BLaER1 treated with 17β-estradiol and CSF1 and Interleukin-3, amounts not matched to agents 10 nM and 100 nM (cell line): Measurements from ENCODE around the gene C19orf47.

Experiments used
- H3K27ac ChIP-seq, 11 experiments: shearing (Covaris generic); formaldehyde crosslinking; 2 replicates each; pipeline ENCODE4 v1.8.1; 2022
- H3K27me3 ChIP-seq, 11 experiments: shearing (Covaris generic); formaldehyde crosslinking; 2 replicates each; pipeline ENCODE4 v1.8.1; 2022
- H3K36me3 ChIP-seq, 11 experiments: shearing (Covaris generic); formaldehyde crosslinking; 2 replicates each; pipeline ENCODE4 v1.8.1; 2022
- H3K4me1 ChIP-seq, 10 experiments: shearing (Covaris generic); formaldehyde crosslinking; 2 replicates each; pipeline ENCODE4 v1.8.1; 2022
- H3K4me2 ChIP-seq, 11 experiments: shearing (Covaris generic); formaldehyde crosslinking; 2 replicates each; pipeline ENCODE4 v1.8.1; 2022
- H3K4me3 ChIP-seq, 10 experiments: shearing (Covaris generic); formaldehyde crosslinking; 2 replicates each; pipeline ENCODE4 v1.8.1; 2022
- H3K9ac ChIP-seq, 11 experiments: shearing (Covaris generic); formaldehyde crosslinking; 2 replicates each; pipeline ENCODE4 v1.8.1; 2022
- H3K9me3 ChIP-seq, 11 experiments: shearing (Covaris generic); formaldehyde crosslinking; replicated peaks in 1 of 11; 2 replicates each; pipeline ENCODE4 v1.8.1; 2022
- H4K20me1 ChIP-seq, 11 experiments: shearing (Covaris generic); formaldehyde crosslinking; 2 replicates each; pipeline ENCODE4 v1.8.1; 2022
- Cebpa-rat ChIP-seq, 11 experiments: shearing (Covaris generic); IDR thresholded peaks; 2 replicates each; pipeline ENCODE4 v1.8.1; 2022

Gene C19orf47

GRCh38 chr19:40286971-40287421, 61.2 kb downstream of the C19orf47 start:
- Histone ChIP-seq H3K36me3 (peaks cover 0 to 10% (median 6%) of the 10 kb centered on the region in 11 experiments; a peak in 9 of 22 replicates), H3K4me3 (no peak overlapping the region), H4K20me1 (peaks cover 19 to 28% (median 22%) of the 10 kb centered on the region in 11 experiments; a peak in 19 of 22 replicates), H3K4me1 (peaks cover 35 to 43% (median 40%) of the 10 kb centered on the region in 10 experiments), H3K9me3 (no peaks in the 10 kb centered on the region), H3K9ac (peak overlapping the region in 5 of 11 experiments; percentile 2 to 95 (median 42); a peak in 9 of 22 replicates), H3K27ac (peak overlapping the region in 10 of 11 experiments; percentile 33 to 99 (median 91); a peak in 18 of 22 replicates), H3K27me3 (no peaks in the 10 kb centered on the region), H3K4me2 (peak overlapping the region in 9 of 11 experiments; percentile 63 to 84 (median 67); a peak in 17 of 22 replicates)
- TF ChIP-seq Cebpa-rat (IDR thresholded peaks at IDR 0.05) = no peak

GRCh38 chr19:40286235-40286970, 61.8 kb downstream of the C19orf47 start:
- peaks cover 25 to 34% (median 28%) of the 10 kb centered on the region in 11 experiments; a peak in 20 of 22 replicates for H4K20me1 ChIP-seq
- peak overlapping the region; percentile 71 to 99 (median 95); a peak in 20 of 22 replicates for H3K27ac ChIP-seq
- no peaks in the 10 kb centered on the region for H3K27me3 ChIP-seq
- peak overlapping the region; percentile 63 to 85 (median 70) for H3K4me2 ChIP-seq
- peaks cover 0 to 13% (median 9%) of the 10 kb centered on the region in 11 experiments; a peak in 10 of 22 replicates for H3K36me3 ChIP-seq
- no peak for TF ChIP-seq Cebpa-rat (IDR thresholded peaks at IDR 0.05)
- H3K9me3 ChIP-seq = no peaks in the 10 kb centered on the region
- peaks cover 40 to 49% (median 46%) of the 10 kb centered on the region in 10 experiments for H3K4me1 ChIP-seq
- H3K4me3 ChIP-seq = peak overlapping the region in 3 of 10 experiments; percentile 46 to 64 (median 53); a peak in 2 of 20 replicates
- peak overlapping the region in 10 of 11 experiments; percentile 2 to 97 (median 93); a peak in 19 of 22 replicates for H3K9ac ChIP-seq

GRCh38 chr19:40285353-40286234, 62.6 kb downstream of the C19orf47 start:
- no peak for TF ChIP-seq Cebpa-rat (IDR thresholded peaks at IDR 0.05)
- H3K9me3 ChIP-seq = no peaks in the 10 kb centered on the region
- peaks cover 33 to 42% (median 36%) of the 10 kb centered on the region in 11 experiments; a peak in 21 of 22 replicates for H4K20me1 ChIP-seq
- peak overlapping the region; percentile 91 to 97 (median 95) for H3K9ac ChIP-seq
- H3K4me3 ChIP-seq = peak overlapping the region; percentile 70 to 90 (median 86)
- H3K27ac ChIP-seq = peak overlapping the region; percentile 85 to 99 (median 96)
- no peaks in the 10 kb centered on the region for H3K27me3 ChIP-seq
- peak overlapping the region; percentile 63 to 85 (median 70) for H3K4me2 ChIP-seq
- H3K4me1 ChIP-seq = peaks cover 49 to 57% (median 54%) of the 10 kb centered on the region in 10 experiments
- H3K36me3 ChIP-seq = peaks cover 0 to 18% (median 9%) of the 10 kb centered on the region in 11 experiments; a peak in 10 of 22 replicates

GRCh38 chr19:40284501-40285352, 63.5 kb downstream of the C19orf47 start, which contains the start of gene AKT2:
TSS of gene AKT2 (minus strand) at chr19:40285345. CDS start at chr19:40265267, 20,078 bp downstream.
- peak within 1 kb of the TSS; percentile 84 to 99 (median 94) for H3K4me2 ChIP-seq
- peak within 1 kb of the TSS; percentile 70 to 90 (median 86) for H3K4me3 ChIP-seq
- H3K27me3 ChIP-seq = no peaks in the 10 kb centered on the region
- H3K36me3 ChIP-seq = peaks cover 0 to 18% (median 9%) of the 10 kb centered on the region in 11 experiments; a peak in 10 of 22 replicates
- H3K4me1 ChIP-seq = peaks cover 57 to 66% (median 62%) of the 10 kb centered on the region in 10 experiments
- no peak for TF ChIP-seq Cebpa-rat (IDR thresholded peaks at IDR 0.05)
- peaks cover 41 to 50% (median 44%) of the 10 kb centered on the region in 11 experiments; a peak in 21 of 22 replicates for H4K20me1 ChIP-seq
- H3K27ac ChIP-seq = peak within 1 kb of the TSS; percentile 85 to 99 (median 96)
- no peaks in the 10 kb centered on the region for H3K9me3 ChIP-seq
- H3K9ac ChIP-seq = peak within 1 kb of the TSS; percentile 91 to 97 (median 95)

- H3K4me3 ChIP-seq = peak overlapping the region; percentile 70 to 90 (median 86)
- H3K27me3 ChIP-seq = no peaks in the 10 kb centered on the region
- peaks cover 63 to 71% (median 68%) of the 10 kb centered on the region in 10 experiments for H3K4me1 ChIP-seq
- H4K20me1 ChIP-seq = peaks cover 42 to 56% (median 50%) of the 10 kb centered on the region in 11 experiments; a peak in 21 of 22 replicates
- peak overlapping the region; percentile 84 to 99 (median 94) for H3K4me2 ChIP-seq
- H3K9me3 ChIP-seq = no peaks in the 10 kb centered on the region
- TF ChIP-seq Cebpa-rat (IDR thresholded peaks at IDR 0.05) = no peak
- H3K36me3 ChIP-seq = peaks cover 0 to 18% (median 9%) of the 10 kb centered on the region in 11 experiments; a peak in 10 of 22 replicates
- H3K27ac ChIP-seq = peak overlapping the region; percentile 85 to 99 (median 96)
- peak overlapping the region; percentile 91 to 97 (median 95) for H3K9ac ChIP-seq
Measured at GRCh38 chr19:40284251-40284500, 64.0 kb downstream of the C19orf47 start.

GRCh38 chr19:40283414-40284250, 64.6 kb downstream of the C19orf47 start:
- peaks cover 68 to 77% (median 73%) of the 10 kb centered on the region in 10 experiments for H3K4me1 ChIP-seq
- H3K27ac ChIP-seq = peak overlapping the region; percentile 85 to 99 (median 96)
- peak overlapping the region; percentile 70 to 90 (median 86) for H3K4me3 ChIP-seq
- H3K27me3 ChIP-seq = no peaks in the 10 kb centered on the region
- H3K9me3 ChIP-seq = no peaks in the 10 kb centered on the region
- H3K4me2 ChIP-seq = peak overlapping the region; percentile 84 to 99 (median 94)
- H3K36me3 ChIP-seq = peaks cover 0 to 18% (median 9%) of the 10 kb centered on the region in 11 experiments; a peak in 10 of 22 replicates
- peaks cover 46 to 61% (median 55%) of the 10 kb centered on the region in 11 experiments; a peak in 21 of 22 replicates for H4K20me1 ChIP-seq
- peak overlapping the region; percentile 91 to 97 (median 95) for H3K9ac ChIP-seq
- TF ChIP-seq Cebpa-rat (IDR thresholded peaks at IDR 0.05) = no peak

- no peaks in the 10 kb centered on the region for H3K27me3 ChIP-seq
- H4K20me1 ChIP-seq = peaks cover 53 to 68% (median 62%) of the 10 kb centered on the region in 11 experiments; a peak in 21 of 22 replicates
- H3K9me3 ChIP-seq = no peaks in the 10 kb centered on the region
- peak overlapping the region in 3 of 10 experiments; percentile 70 to 89 (median 86); a peak in 3 of 20 replicates for H3K4me3 ChIP-seq
- H3K4me2 ChIP-seq = peak overlapping the region; percentile 84 to 99 (median 94)
- H3K27ac ChIP-seq = peak overlapping the region in 8 of 11 experiments; percentile 85 to 99 (median 96); a peak in 14 of 22 replicates
- H3K4me1 ChIP-seq = peaks cover 75 to 84% (median 81%) of the 10 kb centered on the region in 10 experiments
- no peak for TF ChIP-seq Cebpa-rat (IDR thresholded peaks at IDR 0.05)
- peak overlapping the region; percentile 91 to 97 (median 95); a peak in 21 of 22 replicates for H3K9ac ChIP-seq
- H3K36me3 ChIP-seq = peaks cover 0 to 18% (median 9%) of the 10 kb centered on the region in 11 experiments; a peak in 10 of 22 replicates
Measured at GRCh38 chr19:40282920-40283319, 65.3 kb downstream of the C19orf47 start.
